Cardiac fibroblast (primary cell): ENCODE results near the gene TMEM121B.

ENCODE experiments used
- DNase-seq, 2 donors: peaks; one replicate each; pipeline versions ENCODE4 v3.0.0 to v3.0.0-alpha.2; 2010; ENCODE audit warnings: low read depth in 2 of 2
- H3K4me3 ChIP-seq, 2 donors: replicated peaks in 1 of 2; 1 replicate in 1 of 2; 2 replicates in 1 of 2; pipeline ENCODE4 v1.5.1; 2011; ENCODE audit warnings: low read depth in 2 of 2, low read length in 2 of 2, mild to moderate bottlenecking in 2 of 2, moderate library complexity in 1 of 2
- CTCF ChIP-seq: IDR thresholded peaks from one replicate; pipeline ENCODE4 v1.5.1; 2011; ENCODE audit warnings: low read depth, mild to moderate bottlenecking, low read length, inconsistent platforms

TMEM121B gene

GRCh38 chr22:17079572-17079971 is 41.6 kb downstream of the TMEM121B start:
- no peak overlapping the region for H3K4me3 ChIP-seq
- peak; percentile 16 to 30 for DNase-seq
- TF ChIP-seq CTCF, result no peak

DNA sequence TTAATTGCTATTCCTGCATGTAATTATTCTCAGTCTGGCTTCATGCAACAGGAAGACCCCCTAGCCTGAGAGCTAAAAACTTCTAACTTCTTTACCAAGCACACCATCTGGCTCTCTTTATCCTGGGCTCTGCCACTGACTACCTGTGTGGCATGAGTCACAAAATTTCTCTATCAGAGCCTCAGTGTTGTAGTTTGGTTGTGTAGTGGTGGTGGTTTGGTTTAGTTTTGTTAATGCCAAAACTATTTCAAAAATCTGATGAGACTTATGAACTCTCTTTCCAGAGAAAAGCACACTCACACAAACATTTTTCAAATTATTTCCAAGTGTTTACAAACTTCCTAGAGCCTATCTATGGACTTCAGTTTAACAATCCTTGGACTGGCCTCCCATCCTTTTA is 43.9 kb downstream of the TMEM121B start:
- no peak for TF ChIP-seq CTCF
- DNase-seq, result peak; percentile 33 to 72
- no peak overlapping the region for H3K4me3 ChIP-seq

DNA sequence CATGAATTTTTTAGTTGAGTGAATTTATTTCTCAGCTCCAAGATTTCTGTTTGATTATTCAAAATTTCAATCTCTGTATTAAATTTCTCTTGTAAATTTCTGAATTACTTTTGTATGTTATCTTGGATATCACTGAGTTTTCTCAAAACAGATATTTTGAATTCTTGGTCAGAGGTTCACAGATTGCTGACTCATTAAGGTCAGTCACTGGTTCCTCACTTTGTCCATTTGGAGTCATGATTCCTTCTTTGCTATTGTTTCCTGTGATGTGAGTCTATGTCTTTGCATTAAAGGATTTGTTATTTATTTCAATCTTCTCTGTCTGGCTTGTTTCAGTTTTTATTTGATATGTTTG is 46.5 kb downstream of the TMEM121B start:
- no peak for TF ChIP-seq CTCF
- no peak overlapping the region for H3K4me3 ChIP-seq
- DNase-seq, result no peak

GRCh38 chr22:17072877-17073276 is 48.3 kb downstream of the TMEM121B start:
- H3K4me3 ChIP-seq, result no peak overlapping the region
- TF ChIP-seq CTCF, result no peak
- no peak for DNase-seq
